ENCODE results near the gene LRRC7.

The LRRC7 gene

GRCh38 chr1:70093250-70093975 is 525.7 kb downstream of the LRRC7 start:
- no peak for DNase-seq (ENCODE audit: low read depth)

- DNase-seq (ENCODE audit: low read depth), result no peak
These were observed 533.5 kb downstream of the LRRC7 start for GRCh38 chr1:70101231-70101630.

- DNase-seq (ENCODE audit: low read depth), result no peak
These were observed 534.1 kb downstream of the LRRC7 start for GRCh38 chr1:70101774-70102173.

GRCh38 chr1:70103770-70104169 is 536.0 kb downstream of the LRRC7 start:
- DNase-seq (ENCODE audit: low read depth), result no peak

- DNase-seq (ENCODE audit: low read depth), result no peak
These were observed 541.5 kb downstream of the LRRC7 start for GRCh38 chr1:70109241-70109640.

- DNase-seq (ENCODE audit: low read depth), result no peak
These were observed 545.1 kb downstream of the LRRC7 start for GRCh38 chr1:70112838-70113237.

- DNase-seq (ENCODE audit: low read depth), result no peak
These were observed 547.6 kb downstream of the LRRC7 start for GRCh38 chr1:70115315-70115714.

GRCh38 chr1:70117046-70117445 is 549.3 kb downstream of the LRRC7 start:
- no peak for DNase-seq (ENCODE audit: low read depth)

GRCh38 chr1:70134148-70134547 is 566.4 kb downstream of the LRRC7 start:
- DNase-seq (ENCODE audit: low read depth), result no peak

GRCh38 chr1:70140343-70140742 is 572.6 kb downstream of the LRRC7 start:
- DNase-seq (ENCODE audit: low read depth), result no peak

GRCh38 chr1:70140894-70141293 is 573.2 kb downstream of the LRRC7 start:
- DNase-seq (ENCODE audit: low read depth), result no peak

- DNase-seq (ENCODE audit: low read depth), result no peak
These were observed 574.4 kb downstream of the LRRC7 start for GRCh38 chr1:70142075-70142474.

- DNase-seq (ENCODE audit: low read depth), result no peak
These were observed 575.4 kb downstream of the LRRC7 start for GRCh38 chr1:70143048-70143659.

GRCh38 chr1:70146488-70146887 is 578.8 kb downstream of the LRRC7 start:
- DNase-seq (ENCODE audit: low read depth), result no peak

- no peak for DNase-seq (ENCODE audit: low read depth)
These were observed 582.7 kb downstream of the LRRC7 start for GRCh38 chr1:70150444-70150843.

- no peak for DNase-seq (ENCODE audit: low read depth)
These were observed 586.0 kb downstream of the LRRC7 start for GRCh38 chr1:70153739-70154138.

GRCh38 chr1:70156529-70157120 is 588.9 kb downstream of the LRRC7 start:
- no peak for DNase-seq (ENCODE audit: low read depth)

GRCh38 chr1:70164350-70164749 is 596.6 kb downstream of the LRRC7 start:
- no peak for DNase-seq (ENCODE audit: low read depth)

GRCh38 chr1:70168283-70168682 is 600.6 kb downstream of the LRRC7 start:
- DNase-seq (ENCODE audit: low read depth), result no peak

- no peak for DNase-seq (ENCODE audit: low read depth)
These were observed 601.5 kb downstream of the LRRC7 start for GRCh38 chr1:70169018-70169839.

- DNase-seq (ENCODE audit: low read depth), result no peak
These were observed 603.8 kb downstream of the LRRC7 start for GRCh38 chr1:70171512-70171911.
